Calu3 (cell line): ENCODE data around the gene EFCAB6. TPM values are rescaled to one million over a fixed set of nuclear protein-coding genes. Genes with fewer than 3 reads are reported as not detected.

Experiments
- BruUV-seq: library from RNA; stranded (reverse); fragments of 400-500 nt; replicated peaks from 2 replicates; lab custom pipeline; 2021; lab: Mats Ljungman, UMichigan
- CTCF ChIA-PET: fragments of 300-600 bp; sonication (Branson Sonifier 250); formaldehyde crosslinking; loops from one replicate; lab custom pipeline; 2022; ENCODE audit warnings: antibody characterized with exemption; lab: Charles Lee
- DNase-seq: peaks from one replicate; pipeline ENCODE4 v3.0.0; 2022
- H3K27ac Mint-ChIP-seq: one replicate; pipeline ENCODE4 v1.8.0; 2022; ENCODE audit warnings: mixed read lengths; ENCODE audit not compliant: unreplicated experiment
- H3K27me3 Mint-ChIP-seq: one replicate; pipeline ENCODE4 v1.8.0; 2022; ENCODE audit warnings: mixed read lengths; ENCODE audit not compliant: unreplicated experiment
- H3K36me3 Mint-ChIP-seq: one replicate; pipeline ENCODE4 v1.8.0; 2022; ENCODE audit warnings: mild to moderate bottlenecking, moderate library complexity, mixed read lengths; ENCODE audit not compliant: insufficient read depth, unreplicated experiment
- H3K4me1 Mint-ChIP-seq: one replicate; pipeline ENCODE4 v1.8.0; 2022; ENCODE audit warnings: mild to moderate bottlenecking, low read depth, mixed read lengths; ENCODE audit not compliant: unreplicated experiment
- H3K4me3 Mint-ChIP-seq: one replicate; pipeline ENCODE4 v1.8.0; 2022; ENCODE audit warnings: mild to moderate bottlenecking, low read depth, moderate library complexity, mixed read lengths; ENCODE audit not compliant: unreplicated experiment
- H3K9me3 Mint-ChIP-seq: one replicate; pipeline ENCODE4 v1.8.0; 2022; ENCODE audit warnings: low read depth, mixed read lengths; ENCODE audit not compliant: unreplicated experiment
- intact Hi-C: fragments of 100-400 bp; cut with micrococcal nuclease; formaldehyde crosslinking; loops from one replicate; pipeline ENCODE4 v1.10.0; 2022; ENCODE audit not compliant: unreplicated experiment
- total RNA-seq: library from RNA; stranded (reverse); gene quantifications from 2 replicates; pipeline ENCODE4 v1.2.3, GENCODE V29; 2022
- TF ChIP-seq, protein P1 (sequence below): fragments of 200-600 bp; IDR thresholded peaks from one replicate; pipeline ENCODE4 v1.8.0; 2022; ENCODE audit warnings: antibody characterized with exemption; ENCODE audit not compliant: unreplicated experiment

The EFCAB6 gene
- total RNA-seq, 1 experiment from 2014 or later = 2.2 TPM

DNA sequence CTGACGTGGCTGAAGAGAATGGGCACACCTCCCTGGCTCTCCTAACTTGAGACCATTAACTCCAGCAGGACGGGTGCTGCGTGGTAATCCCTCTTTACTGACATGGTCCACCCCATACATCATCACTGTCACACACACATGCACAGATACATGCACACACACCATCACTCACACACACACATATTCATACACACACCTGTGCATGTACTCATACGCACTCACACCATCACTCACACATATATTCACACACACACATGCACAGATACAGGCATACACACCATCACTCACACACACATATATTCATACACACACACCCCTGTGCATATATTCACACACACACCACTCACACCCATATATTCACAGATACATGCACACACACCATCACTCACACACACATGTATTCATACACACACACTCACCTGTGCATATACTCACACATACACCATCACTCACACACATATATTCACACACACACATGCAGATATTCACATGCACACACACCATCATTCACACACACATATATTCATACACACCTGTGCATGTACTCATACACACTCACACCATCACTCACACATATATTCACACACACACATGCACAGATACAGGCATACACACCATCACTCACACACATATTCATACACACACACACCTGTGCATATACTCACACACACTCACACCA, 74.8 kb downstream of the EFCAB6 start:
- H3K27ac Mint-ChIP-seq = no peak overlapping the region
- H3K9me3 Mint-ChIP-seq = no peaks in the 10 kb centered on the region
- no peaks in the 10 kb centered on the region for H3K36me3 Mint-ChIP-seq
- no peak for DNase-seq
- no peak overlapping the region for H3K4me3 Mint-ChIP-seq
- TF ChIP-seq, protein P1, sequence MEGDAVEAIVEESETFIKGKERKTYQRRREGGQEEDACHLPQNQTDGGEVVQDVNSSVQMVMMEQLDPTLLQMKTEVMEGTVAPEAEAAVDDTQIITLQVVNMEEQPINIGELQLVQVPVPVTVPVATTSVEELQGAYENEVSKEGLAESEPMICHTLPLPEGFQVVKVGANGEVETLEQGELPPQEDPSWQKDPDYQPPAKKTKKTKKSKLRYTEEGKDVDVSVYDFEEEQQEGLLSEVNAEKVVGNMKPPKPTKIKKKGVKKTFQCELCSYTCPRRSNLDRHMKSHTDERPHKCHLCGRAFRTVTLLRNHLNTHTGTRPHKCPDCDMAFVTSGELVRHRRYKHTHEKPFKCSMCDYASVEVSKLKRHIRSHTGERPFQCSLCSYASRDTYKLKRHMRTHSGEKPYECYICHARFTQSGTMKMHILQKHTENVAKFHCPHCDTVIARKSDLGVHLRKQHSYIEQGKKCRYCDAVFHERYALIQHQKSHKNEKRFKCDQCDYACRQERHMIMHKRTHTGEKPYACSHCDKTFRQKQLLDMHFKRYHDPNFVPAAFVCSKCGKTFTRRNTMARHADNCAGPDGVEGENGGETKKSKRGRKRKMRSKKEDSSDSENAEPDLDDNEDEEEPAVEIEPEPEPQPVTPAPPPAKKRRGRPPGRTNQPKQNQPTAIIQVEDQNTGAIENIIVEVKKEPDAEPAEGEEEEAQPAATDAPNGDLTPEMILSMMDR = no peak
- intact Hi-C loops = no loop called here
- CTCF ChIA-PET = no interaction called here
- no TSS peak for BruUV-seq
- H3K27me3 Mint-ChIP-seq = no peaks in the 10 kb centered on the region
- no peaks in the 10 kb centered on the region for H3K4me1 Mint-ChIP-seq

DNA sequence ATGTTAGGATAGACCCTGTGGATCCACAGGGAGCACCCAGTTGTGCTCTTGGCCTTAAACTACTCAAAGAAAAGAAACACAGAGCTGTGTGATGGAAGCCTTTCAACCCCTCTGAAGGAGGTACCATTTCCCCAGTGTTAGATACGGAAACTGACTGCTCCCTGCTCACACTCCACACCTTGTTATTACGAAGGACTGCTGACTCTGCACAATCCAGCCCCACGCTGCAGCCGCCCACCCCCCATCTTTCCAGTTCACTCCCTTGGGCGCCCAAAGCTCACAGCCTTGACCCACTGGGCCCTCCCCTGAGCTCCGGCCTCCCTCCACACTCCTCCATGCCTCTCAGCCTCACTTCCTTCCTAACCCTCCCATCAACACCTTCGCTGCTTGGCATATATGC, 75.5 kb downstream of the EFCAB6 start:
- intact Hi-C loops = no loop called here
- H3K9me3 Mint-ChIP-seq = no peaks in the 10 kb centered on the region
- CTCF ChIA-PET = no interaction called here
- TF ChIP-seq, protein P1 = no peak
- H3K27me3 Mint-ChIP-seq = no peaks in the 10 kb centered on the region
- no peak overlapping the region for H3K4me3 Mint-ChIP-seq
- no TSS peak for BruUV-seq
- no peak overlapping the region for H3K27ac Mint-ChIP-seq
- no peaks in the 10 kb centered on the region for H3K36me3 Mint-ChIP-seq
- H3K4me1 Mint-ChIP-seq = no peaks in the 10 kb centered on the region
- no peak for DNase-seq

DNA sequence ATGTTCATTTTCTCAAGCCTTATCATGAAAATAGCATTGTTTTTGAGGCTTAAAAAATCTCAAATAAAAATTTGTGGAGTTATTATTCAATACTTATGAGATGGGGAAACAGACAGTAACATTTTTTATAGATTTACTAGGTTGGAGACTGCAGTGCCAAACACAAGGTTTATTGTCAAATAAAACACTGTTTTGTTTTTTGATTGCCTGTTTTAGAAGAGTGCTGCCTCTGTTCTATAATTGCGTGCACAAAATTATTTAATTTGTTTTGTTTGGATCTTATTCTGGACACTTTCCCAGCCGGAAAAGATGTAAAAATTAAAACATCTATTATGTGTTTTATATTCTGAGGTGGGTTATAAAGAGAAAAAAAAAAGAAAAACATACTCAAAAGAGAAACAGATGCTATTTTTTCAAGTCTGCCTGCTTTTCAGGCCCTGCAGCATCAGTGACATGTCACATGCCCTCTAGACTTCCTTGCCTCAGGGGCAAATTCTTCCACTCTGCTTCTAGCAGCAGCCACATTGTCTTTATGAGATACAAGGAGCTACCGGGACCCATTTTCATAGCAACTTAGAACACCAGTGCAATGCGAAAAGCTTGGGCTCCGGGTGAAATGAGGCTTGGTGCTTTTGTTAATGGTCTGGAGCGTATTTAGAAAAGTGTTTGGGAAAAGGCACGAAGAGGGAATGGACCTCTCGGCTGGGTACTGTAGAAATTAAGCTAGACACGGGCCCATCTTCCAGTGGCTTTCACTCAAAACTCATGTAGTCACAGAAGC, 77.5 kb downstream of the EFCAB6 start:
- H3K27ac Mint-ChIP-seq = no peak overlapping the region
- H3K4me1 Mint-ChIP-seq = no peaks in the 10 kb centered on the region
- no TSS peak for BruUV-seq
- intact Hi-C loops = no loop called here
- no peak for DNase-seq
- H3K4me3 Mint-ChIP-seq = no peak overlapping the region
- H3K9me3 Mint-ChIP-seq = no peaks in the 10 kb centered on the region
- TF ChIP-seq, protein P1 = no peak
- H3K27me3 Mint-ChIP-seq = peaks cover 15% of the 10 kb centered on the region
- H3K36me3 Mint-ChIP-seq = no peaks in the 10 kb centered on the region
- CTCF ChIA-PET = no interaction called here

DNA sequence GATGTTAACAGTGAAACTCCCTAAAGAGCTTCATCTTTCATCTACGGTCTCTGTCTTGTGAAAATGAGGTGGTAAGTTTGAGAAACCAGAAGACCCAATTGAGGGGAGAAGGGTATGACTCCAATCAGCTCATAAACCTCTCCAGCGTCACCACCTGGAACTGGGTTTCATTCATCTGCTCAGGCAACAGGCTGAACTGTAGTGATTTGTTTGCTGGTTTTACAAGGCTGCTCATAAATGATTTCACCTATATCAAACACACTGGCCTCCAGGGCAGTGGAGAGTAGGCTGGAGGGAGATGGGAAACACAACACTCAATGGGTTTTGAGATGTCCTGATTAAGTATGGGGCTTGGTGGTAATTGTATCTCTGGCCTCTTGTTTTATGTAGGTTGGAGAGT, 79.0 kb downstream of the EFCAB6 start:
- H3K9me3 Mint-ChIP-seq = no peaks in the 10 kb centered on the region
- no peak overlapping the region for H3K27ac Mint-ChIP-seq
- no peaks in the 10 kb centered on the region for H3K36me3 Mint-ChIP-seq
- intact Hi-C loops = no loop called here
- no peak overlapping the region for H3K4me3 Mint-ChIP-seq
- peaks cover 26% of the 10 kb centered on the region for H3K27me3 Mint-ChIP-seq
- H3K4me1 Mint-ChIP-seq = no peaks in the 10 kb centered on the region
- CTCF ChIA-PET = no interaction called here
- BruUV-seq = no TSS peak
- DNase-seq = no peak
- TF ChIP-seq, protein P1 = no peak
